H1 (cell line): ENCODE data around the gene RPS6KA2. TPM values are rescaled to one million over a fixed set of nuclear protein-coding genes. Genes with fewer than 3 reads are reported as not detected.

Experiments
- microRNA counts: library from miRNA; unstranded; fragments of <30 nt; microRNA quantifications from one replicate; lab custom pipeline; 2015
- microRNA-seq, 2 experiments: library from miRNA; unstranded; fragments of <30 nt; microRNA quantifications; one replicate each; pipeline versions ENCODE4 to v1.2.0, GENCODE V29; 2016 to 2020; ENCODE audit warnings: borderline microRNAs expressed in 2 of 2, borderline number of aligned reads in 2 of 2, borderline replicate concordance in 1 of 2
- polyA plus RNA-seq, 7 experiments: library from polyadenylated mRNA; depleted of rRNA in 3 of 7; stranded (reverse) in 5 of 7; unstranded in 2 of 7; fragments of >200 nt in 5 of 7; fragments of 200-250 nt in 2 of 7; gene quantifications; 1 replicate in 5 of 7; 2 replicates in 1 of 7; 4 replicates in 1 of 7; pipeline versions ENCODE4 v1.2.1 to v1.2.3, GENCODE V29; 2011 to 2013; ENCODE audit warnings: missing spikeins in 2 of 7, mixed read lengths in 2 of 7
- small RNA-seq: library from polyadenylated mRNA; stranded (forward); fragments of <200 nt; extraction: miRNeasy Mini kit (QIAGEN cat#:217004); gene quantifications from one replicate; pipeline ENCODE3, GENCODE V24; 2013; ENCODE audit not compliant: insufficient read depth
- total RNA-seq: library from RNA; stranded (reverse); fragmentation: NEBNext Ultra II Directional; extraction: Animal tissue kit (Norgen Biotek cat#: 25700); gene quantifications from 2 replicates; pipeline ENCODE4 v1.2.1, GENCODE V29; 2021

RPS6KA2 gene
- total and polyA plus RNA-seq, 2 of the 8 experiments (the other 6 are each of a cell fraction or from before 2014, with no cell fraction given): 8.8 to 25.7 TPM

MicroRNAs encoded within 50 kb of the gene (microRNA counts, 767-probe panel; counts per million panel counts)
- microRNA hsa-miR-1913 (lab: Ali Mortazavi, UCI): 879 counts per million, percentile 95 among the panel's probes with 10 or more counts

Small RNA genes within 50 kb of the gene (microRNA-seq; reads per million reads assigned to microRNA genes)
- gene MIR1913: 0 to 1.0 reads per million in 2 experiments

Small RNA genes within 50 kb of the gene (small RNA-seq; reads per million reads assigned to genes)
- 3.8 reads per million, percentile 49 among the genes with 10 or more reads in this experiment for gene MIR1913

Other genes starting within 250 kb of the RPS6KA2 start
- 12.6 and 15.5 TPM in 2 replicates for gene MPC1, start 244.3 kb downstream of the RPS6KA2 start, total RNA-seq
- 7.6 and 10.2 TPM in 2 replicates for gene MPC1, start 244.3 kb downstream of the RPS6KA2 start, polyA plus RNA-seq (2011; rRNA removed)
- 0.34 and 0.97 TPM in 2 replicates for gene RAMACL, start 40.6 kb downstream of the RPS6KA2 start, total RNA-seq
- 0.23 TPM in 1 of 2 replicates, not detected in the other for gene RAMACL, start 40.6 kb downstream of the RPS6KA2 start, polyA plus RNA-seq (2011; rRNA removed)